Natural killer cell (primary cell): ENCODE results near the gene RERE. TPM values are rescaled to one million over a fixed set of nuclear protein-coding genes. Genes with fewer than 3 reads are reported as not detected.

Source experiments
- ATAC-seq, 3 donors: fragments of 150-1000 bp in 2 of 3; fragments of 200-7000 bp in 1 of 3; cut with Tn5 transposase; 1 replicate in 1 of 3; 2 replicates in 2 of 3; pipeline ENCODE4 v1.10.0; 2021; ENCODE audit warnings: mild to moderate bottlenecking in 2 of 3, moderate library complexity in 2 of 3
- DNase-seq, 2 donors: peaks; one replicate each; pipeline versions ENCODE4 v3.0.0 to v3.0.0-alpha.2; 2013 to 2021; ENCODE audit warnings: mixed read lengths in 1 of 2
- H3K27ac ChIP-seq: one replicate; pipeline ENCODE4 v1.5.1; 2013; ENCODE audit warnings: mild to moderate bottlenecking, low read length
- H3K27me3 ChIP-seq: one replicate; pipeline ENCODE4 v1.6.1; 2013; ENCODE audit warnings: low read length; ENCODE audit not compliant: control insufficient read depth, insufficient read depth
- H3K36me3 ChIP-seq: one replicate; pipeline ENCODE4 v1.6.1; 2013; ENCODE audit warnings: low read length; ENCODE audit not compliant: control insufficient read depth, insufficient read depth
- H3K4me1 ChIP-seq: one replicate; pipeline ENCODE4 v1.6.1; 2013; ENCODE audit warnings: low read length; ENCODE audit not compliant: control insufficient read depth, insufficient read depth
- H3K4me3 ChIP-seq: one replicate; pipeline ENCODE4 v1.5.1; 2013; ENCODE audit warnings: low read length
- H3K9me3 ChIP-seq: one replicate; pipeline ENCODE4 v1.6.1; 2013; ENCODE audit warnings: low read length; ENCODE audit not compliant: control insufficient read depth, insufficient read depth
- H3K27ac Mint-ChIP-seq, 2 donors: one replicate each; pipeline ENCODE4 v1.8.0; 2022; ENCODE audit warnings: mild to moderate bottlenecking in 2 of 2, mixed read lengths in 2 of 2, moderate library complexity in 1 of 2
- H3K27me3 Mint-ChIP-seq, 2 donors: one replicate each; pipeline ENCODE4 v1.8.0; 2022; ENCODE audit warnings: low read depth in 2 of 2, mixed read lengths in 2 of 2
- H3K36me3 Mint-ChIP-seq: one replicate; pipeline ENCODE4 v1.8.0; 2022; ENCODE audit warnings: mixed read lengths
- H3K4me1 Mint-ChIP-seq, 2 donors: one replicate each; pipeline ENCODE4 v1.8.0; 2022; ENCODE audit warnings: mixed read lengths in 2 of 2
- H3K4me3 Mint-ChIP-seq: one replicate; pipeline ENCODE4 v1.8.0; 2022; ENCODE audit warnings: mild to moderate bottlenecking, moderate library complexity, mixed read lengths
- H3K9me3 Mint-ChIP-seq, 2 donors: one replicate each; pipeline ENCODE4 v1.8.0; 2022; ENCODE audit warnings: mixed read lengths in 2 of 2
- CTCF ChIP-seq: fragments of 200-600 bp; IDR thresholded peaks from one replicate; pipeline ENCODE4 v1.8.0; 2022; ENCODE audit warnings: antibody characterized with exemption
- WGBS: methylation state at CpG from one replicate; pipeline ENCODE4 v1.1.7; 2013; ENCODE audit warnings: missing lambda C conversion rate; ENCODE audit not compliant: insufficient coverage; 5-methylcytosine and 5-hydroxymethylcytosine counted together
- intact Hi-C: fragments of 100-400 bp; cut with micrococcal nuclease; formaldehyde crosslinking; loops from one replicate; pipeline ENCODE4 v1.14.2; 2022
- total RNA-seq, 4 donors: library from RNA; stranded (reverse); fragments of 120-200 nt in 1 of 4; gene quantifications; one replicate each; pipeline versions ENCODE4 v1.2.3 to v1.2.4, GENCODE V29; 2013 to 2022

The RERE gene
- total RNA-seq, 3 donors from 2014 or later (not counting 1 experiment from before 2014, with no cell fraction given), result 67.7 to 76.0 (median 73.0) TPM

- DNase-seq (no peak), ATAC-seq (no peak)
- H3K9me3 ChIP-seq, result no peaks in the 10 kb centered on the region
- no peak for TF ChIP-seq CTCF
- Mint-ChIP-seq H3K9me3 (no peaks in the 10 kb centered on the region), H3K4me1 (peaks cover 6 to 21% of the 10 kb centered on the region in 2 donors), H3K4me3 (no peak overlapping the region), H3K27me3 (no peaks in the 10 kb centered on the region), H3K36me3 (no peaks in the 10 kb centered on the region), H3K27ac (no peak overlapping the region)
- no peak overlapping the region for H3K4me3 ChIP-seq
- H3K27ac ChIP-seq, result no peak overlapping the region
- intact Hi-C loops, result no loop called here
- H3K36me3 ChIP-seq, result no peaks in the 10 kb centered on the region
- no peaks in the 10 kb centered on the region for H3K4me1 ChIP-seq
- H3K27me3 ChIP-seq, result no peaks in the 10 kb centered on the region
- WGBS, result no CpG with 5 or more reads among the region's 1 CpG
Observed at GRCh38 chr1:8809342-8809736, 8.1 kb downstream of the RERE start.

GRCh38 chr1:8807004-8807403, 10.4 kb downstream of the RERE start:
- Mint-ChIP-seq H3K36me3 (no peaks in the 10 kb centered on the region), H3K27me3 (no peaks in the 10 kb centered on the region), H3K9me3 (no peaks in the 10 kb centered on the region), H3K4me1 (peaks cover 0 to 15% of the 10 kb centered on the region in 2 donors), H3K4me3 (no peak overlapping the region), H3K27ac (no peak overlapping the region)
- DNase-seq, result no peak
- no peak overlapping the region for H3K27ac ChIP-seq
- H3K27me3 ChIP-seq, result no peaks in the 10 kb centered on the region
- TF ChIP-seq CTCF, result no peak
- ATAC-seq, result no peak
- WGBS, result 94% methylated on average over 8 of the region's 8 CpGs
- intact Hi-C loops, result no loop called here
- no peaks in the 10 kb centered on the region for H3K36me3 ChIP-seq
- H3K4me1 ChIP-seq, result no peaks in the 10 kb centered on the region
- no peak overlapping the region for H3K4me3 ChIP-seq
- no peaks in the 10 kb centered on the region for H3K9me3 ChIP-seq

GRCh38 chr1:8800416-8800815, 17.0 kb downstream of the RERE start:
- no peak for ATAC-seq
- no peaks in the 10 kb centered on the region for H3K27me3 ChIP-seq
- intact Hi-C loops, result no loop called here
- H3K9me3 Mint-ChIP-seq, result no peaks in the 10 kb centered on the region
- no peaks in the 10 kb centered on the region for H3K36me3 Mint-ChIP-seq
- no peak overlapping the region for H3K4me3 Mint-ChIP-seq
- H3K27ac Mint-ChIP-seq, result no peak overlapping the region
- H3K4me3 ChIP-seq, result no peak overlapping the region
- DNase-seq, result no peak
- no peaks in the 10 kb centered on the region for H3K9me3 ChIP-seq
- no peaks in the 10 kb centered on the region for H3K27me3 Mint-ChIP-seq
- no peak for TF ChIP-seq CTCF
- no peaks in the 10 kb centered on the region for H3K36me3 ChIP-seq
- no peaks in the 10 kb centered on the region for H3K4me1 ChIP-seq
- no peak overlapping the region for H3K27ac ChIP-seq
- H3K4me1 Mint-ChIP-seq, result peaks cover 9 to 10% of the 10 kb centered on the region in 2 donors
- 95% methylated on average over 5 of the region's 5 CpGs for WGBS

- H3K36me3 ChIP-seq, result no peaks in the 10 kb centered on the region
- H3K27ac ChIP-seq, result no peak overlapping the region
- intact Hi-C loops, result no loop called here
- H3K4me3 ChIP-seq, result no peak overlapping the region
- TF ChIP-seq CTCF, result no peak
- Mint-ChIP-seq H3K4me3 (no peak overlapping the region), H3K27me3 (no peaks in the 10 kb centered on the region), H3K27ac (no peak overlapping the region), H3K4me1 (peaks cover 9 to 10% of the 10 kb centered on the region in 2 donors), H3K36me3 (no peaks in the 10 kb centered on the region), H3K9me3 (no peaks in the 10 kb centered on the region)
- H3K9me3 ChIP-seq, result no peaks in the 10 kb centered on the region
- WGBS, result 94% methylated on average over 4 of the region's 5 CpGs
- no peak for ATAC-seq
- H3K4me1 ChIP-seq, result no peaks in the 10 kb centered on the region
- DNase-seq, result no peak
- H3K27me3 ChIP-seq, result no peaks in the 10 kb centered on the region
Observed at GRCh38 chr1:8797216-8797615, 20.2 kb downstream of the RERE start.
